ENCODE measurements around the gene ARHGAP32.
A peak's percentile ranks its signal among the peaks of the same experiment; 100 is the strongest.
"Not testable (repeated sequence)": the region's sequence is repeated elsewhere in the genome, so short reads cannot be mapped to it uniquely, and the experiment has no call there.

Gene ARHGAP32

GRCh38 chr11:129131316-129131715 is 60.8 kb downstream of the ARHGAP32 start:
- H3K27ac ChIP-seq = no peak overlapping the region
- TF ChIP-seq CTCF (IDR thresholded peaks at IDR 0.05) = no peak
- no peak for TF ChIP-seq ZFX (IDR thresholded peaks at IDR 0.05; ENCODE audit: borderline replicate concordance)

- not testable (repeated sequence) for H3K27ac ChIP-seq
These were observed 63.1 kb downstream of the ARHGAP32 start for GRCh38 chr11:129128881-129129620.

- no peak overlapping the region for H3K27ac ChIP-seq
- no peak for TF ChIP-seq CTCF (IDR thresholded peaks at IDR 0.05)
- no peak for TF ChIP-seq ZFX (IDR thresholded peaks at IDR 0.05; ENCODE audit: borderline replicate concordance)
These were observed 73.1 kb downstream of the ARHGAP32 start for GRCh38 chr11:129119036-129119435.

- no peak overlapping the region for H3K27ac ChIP-seq
- no peak for TF ChIP-seq ZFX (IDR thresholded peaks at IDR 0.05; ENCODE audit: borderline replicate concordance)
- TF ChIP-seq CTCF (IDR thresholded peaks at IDR 0.05) = peak; percentile 93
These were observed 74.4 kb downstream of the ARHGAP32 start for GRCh38 chr11:129117595-129118350.

- TF ChIP-seq ZFX (IDR thresholded peaks at IDR 0.05; ENCODE audit: borderline replicate concordance) = no peak
- no peak for TF ChIP-seq CTCF (IDR thresholded peaks at IDR 0.05)
- no peak overlapping the region for H3K27ac ChIP-seq
These were observed 76.2 kb downstream of the ARHGAP32 start for GRCh38 chr11:129115652-129116586.

- H3K27ac ChIP-seq = no peak overlapping the region
These were observed 82.4 kb downstream of the ARHGAP32 start for GRCh38 chr11:129109701-129110100.

More at GRCh38 chr11:129109701-129110100, 82.4 kb downstream of the ARHGAP32 start:
- TF ChIP-seq ZFX (IDR thresholded peaks at IDR 0.05; ENCODE audit: borderline replicate concordance) = no peak
- TF ChIP-seq CTCF (IDR thresholded peaks at IDR 0.05) = no peak

All from 22Rv1 (cell line).